Trophoblast cell (in vitro differentiated cells and primary cell): ENCODE measurements around the gene WDR48.

Source experiments
- DNase-seq, 2 donors: peaks; one replicate each; pipeline ENCODE4 v3.0.0-alpha.2; 2016
- H2AFZ ChIP-seq: 2 replicates; pipeline ENCODE4 v1.6.1; 2013; ENCODE audit warnings: low read length, moderate library complexity, mild to moderate bottlenecking; ENCODE audit not compliant: insufficient read depth, poor library complexity
- H2AK5ac ChIP-seq: 2 replicates; pipeline ENCODE4 v1.6.1; 2013; ENCODE audit warnings: mild to moderate bottlenecking, low read length
- H2BK120ac ChIP-seq: 2 replicates; pipeline ENCODE4 v1.6.1; 2013; ENCODE audit warnings: low read length, mild to moderate bottlenecking, moderate library complexity; ENCODE audit not compliant: insufficient read depth, poor library complexity
- H2BK12ac ChIP-seq: 2 replicates; pipeline ENCODE4 v1.6.1; 2013; ENCODE audit warnings: mild to moderate bottlenecking, low read length, moderate library complexity
- H2BK5ac ChIP-seq: 2 replicates; pipeline ENCODE4 v1.6.1; 2013; ENCODE audit warnings: low read length, low read depth, moderate library complexity, mild to moderate bottlenecking; ENCODE audit not compliant: poor library complexity
- H3K14ac ChIP-seq: 2 replicates; pipeline ENCODE4 v1.6.1; 2013; ENCODE audit warnings: mild to moderate bottlenecking, low read length
- H3K18ac ChIP-seq: 2 replicates; pipeline ENCODE4 v1.6.1; 2013; ENCODE audit warnings: mild to moderate bottlenecking, low read length
- H3K23ac ChIP-seq: 2 replicates; pipeline ENCODE4 v1.6.1; 2013; ENCODE audit warnings: low read length
- H3K27ac ChIP-seq: 2 replicates; pipeline ENCODE4 v1.5.1; 2013; ENCODE audit warnings: low read depth, mild to moderate bottlenecking, inconsistent platforms, low read length, moderate library complexity
- H3K27me3 ChIP-seq: 2 replicates; pipeline ENCODE4 v1.6.1; 2013; ENCODE audit warnings: inconsistent platforms, mild to moderate bottlenecking, low read length, moderate library complexity; ENCODE audit not compliant: insufficient read depth
- H3K36me3 ChIP-seq, 2 experiments: 1 replicate in 1 of 2; 2 replicates in 1 of 2; pipeline ENCODE4 v1.6.1; 2013; ENCODE audit warnings: low read length in 2 of 2, mild to moderate bottlenecking in 2 of 2, moderate library complexity in 1 of 2; ENCODE audit not compliant: insufficient read depth in 2 of 2, control insufficient read depth in 1 of 2
- H3K4ac ChIP-seq: 2 replicates; pipeline ENCODE4 v1.6.1; 2013; ENCODE audit warnings: low read depth, mild to moderate bottlenecking, low read length, moderate library complexity
- H3K4me1 ChIP-seq, 2 experiments: 1 replicate in 1 of 2; 2 replicates in 1 of 2; pipeline ENCODE4 v1.6.1; 2013; ENCODE audit warnings: low read length in 2 of 2, mild to moderate bottlenecking in 2 of 2, moderate library complexity in 1 of 2; ENCODE audit not compliant: insufficient read depth in 2 of 2, control insufficient read depth in 1 of 2
- H3K4me2 ChIP-seq: 2 replicates; pipeline ENCODE4 v1.6.1; 2013; ENCODE audit warnings: inconsistent platforms, mild to moderate bottlenecking, low read length, moderate library complexity
- H3K4me3 ChIP-seq: 2 replicates; pipeline ENCODE4 v1.5.1; 2013; ENCODE audit warnings: mild to moderate bottlenecking, low read depth, low read length, inconsistent platforms
- H3K79me1 ChIP-seq: one replicate; pipeline ENCODE4 v1.6.1; 2013; ENCODE audit warnings: low read length
- H3K79me2 ChIP-seq: 2 replicates; pipeline ENCODE4 v1.6.1; 2013; ENCODE audit warnings: low read length, mild to moderate bottlenecking; ENCODE audit not compliant: control insufficient read depth, insufficient read depth, poor library complexity
- H3K9ac ChIP-seq: 2 replicates; pipeline ENCODE4 v1.6.1; 2013; ENCODE audit warnings: mild to moderate bottlenecking, low read length
- H3K9me3 ChIP-seq: 2 replicates; pipeline ENCODE4 v1.6.1; 2013; ENCODE audit warnings: low read depth, mild to moderate bottlenecking, control low read depth, inconsistent platforms, low read length; ENCODE audit not compliant: insufficient read depth
- H4K12ac ChIP-seq: 2 replicates; pipeline ENCODE4 v1.6.1; 2013; ENCODE audit warnings: low read depth, mild to moderate bottlenecking, low read length, moderate library complexity
- H4K8ac ChIP-seq: 2 replicates; pipeline ENCODE4 v1.6.1; 2013; ENCODE audit warnings: low read depth, mild to moderate bottlenecking, low read length, moderate library complexity
- H4K91ac ChIP-seq: one replicate; pipeline ENCODE4 v1.6.1; 2013; ENCODE audit warnings: low read depth, mild to moderate bottlenecking, low read length, moderate library complexity
- WGBS: extraction: QIAGEN DNeasy Blood & Tissue Kit; methylation state at CpG from one replicate; pipeline ENCODE4 v1.1.7; 2013; ENCODE audit warnings: missing lambda C conversion rate; ENCODE audit not compliant: insufficient read length, insufficient coverage; ENCODE audit errors: extremely low coverage; 5-methylcytosine and 5-hydroxymethylcytosine counted together

Gene WDR48

GRCh38 chr3:39106851-39107387, 55.1 kb downstream of the WDR48 start:
- H3K18ac ChIP-seq: peak overlapping the region; percentile 90
- peak; percentile 60 to 74 for DNase-seq
- peak overlapping the region; percentile 81 for H4K12ac ChIP-seq
- peak overlapping the region; percentile 64 for H4K91ac ChIP-seq
- no peaks in the 10 kb centered on the region for H3K9me3 ChIP-seq
- peaks cover 3 to 4% of the 10 kb centered on the region in 2 experiments for H3K36me3 ChIP-seq
- H3K14ac ChIP-seq: peak overlapping the region; percentile 89
- H2BK12ac ChIP-seq: no peak overlapping the region
- H2AK5ac ChIP-seq: peak overlapping the region; percentile 52
- peak overlapping the region; percentile 71 for H3K4me2 ChIP-seq
- peak overlapping the region; percentile 94 for H3K4me3 ChIP-seq
- peak overlapping the region; percentile 62 for H2BK5ac ChIP-seq
- peaks cover 8% of the 10 kb centered on the region for H3K79me2 ChIP-seq
- H4K8ac ChIP-seq: peak overlapping the region; percentile 20
- H3K4ac ChIP-seq: peak overlapping the region; percentile 74
- no peaks in the 10 kb centered on the region for H3K27me3 ChIP-seq
- peaks cover 0 to 11% of the 10 kb centered on the region in 2 experiments for H3K4me1 ChIP-seq
- H3K27ac ChIP-seq: peak overlapping the region; percentile 35
- no CpG with 5 or more reads among the region's 55 CpGs for WGBS
- peak overlapping the region; percentile 74 for H2BK120ac ChIP-seq
- peak overlapping the region; percentile 92 for H2AFZ ChIP-seq
- no peak overlapping the region for H3K23ac ChIP-seq
- H3K79me1 ChIP-seq: peaks cover 10% of the 10 kb centered on the region
- peak overlapping the region; percentile 90 for H3K9ac ChIP-seq

GRCh38 chr3:39107388-39108199, 55.8 kb downstream of the WDR48 start, which contains the start of the genes GORASP1 and TTC21A:
TSS of gene GORASP1 (minus strand) at chr3:39107627. CDS start at chr3:39107541, 86 bp downstream.
TSS of gene TTC21A (plus strand) at chr3:39107680. CDS start at chr3:39107838, 158 bp downstream.
- Histone ChIP-seq H2AFZ (peak within 1 kb of the TSS; percentile 92), H3K79me2 (peaks cover 8% of the 10 kb centered on the region), H3K27me3 (no peaks in the 10 kb centered on the region), H3K14ac (peak within 1 kb of the TSS; percentile 89), H4K91ac (peak within 1 kb of the TSS; percentile 64), H3K23ac (no peak within 1 kb of the TSS), H3K27ac (peak within 1 kb of the TSS; percentile 35), H3K4ac (peak within 1 kb of the TSS; percentile 74), H3K79me1 (peaks cover 10% of the 10 kb centered on the region), H2BK5ac (peak within 1 kb of the TSS; percentile 62), H4K8ac (peak within 1 kb of the TSS; percentile 20), H3K9me3 (no peaks in the 10 kb centered on the region), H3K4me2 (peak within 1 kb of the TSS; percentile 71), H4K12ac (peak within 1 kb of the TSS; percentile 81), H3K36me3 (peaks cover 2% of the 10 kb centered on the region in 2 experiments), H2BK12ac (no peak within 1 kb of the TSS), H3K4me1 (peaks cover 0 to 11% of the 10 kb centered on the region in 2 experiments), H3K9ac (peak within 1 kb of the TSS; percentile 90), H2AK5ac (peak within 1 kb of the TSS; percentile 52), H3K18ac (peak within 1 kb of the TSS; percentile 90), H3K4me3 (peak within 1 kb of the TSS; percentile 94), H2BK120ac (peak within 1 kb of the TSS; percentile 74)
- peak; percentile 91 to 96 for DNase-seq
- WGBS: no CpG with 5 or more reads among the region's 74 CpGs

GRCh38 chr3:39108200-39108710, 56.4 kb downstream of the WDR48 start:
- Histone ChIP-seq H3K23ac (no peak overlapping the region), H2BK120ac (no peak overlapping the region), H3K18ac (no peak overlapping the region), H2BK5ac (no peak overlapping the region), H3K36me3 (no peaks in the 10 kb centered on the region), H2BK12ac (no peak overlapping the region), H3K27me3 (no peaks in the 10 kb centered on the region), H3K9ac (no peak overlapping the region), H3K14ac (no peak overlapping the region), H3K9me3 (no peaks in the 10 kb centered on the region), H4K8ac (no peak overlapping the region), H4K12ac (no peak overlapping the region), H3K79me1 (peaks cover 10% of the 10 kb centered on the region), H3K4ac (no peak overlapping the region), H3K27ac (no peak overlapping the region), H2AFZ (no peak overlapping the region), H3K4me2 (peak overlapping the region; percentile 71), H4K91ac (no peak overlapping the region), H2AK5ac (no peak overlapping the region), H3K79me2 (peaks cover 8% of the 10 kb centered on the region), H3K4me3 (no peak overlapping the region), H3K4me1 (peaks cover 0 to 11% of the 10 kb centered on the region in 2 experiments)
- no CpG with 5 or more reads among the region's 2 CpGs for WGBS
- no peak for DNase-seq

GRCh38 chr3:39109086-39109485, 57.3 kb downstream of the WDR48 start:
- Histone ChIP-seq H3K18ac (no peak overlapping the region), H3K23ac (no peak overlapping the region), H3K4me3 (no peak overlapping the region), H3K4me2 (no peak overlapping the region), H2BK5ac (no peak overlapping the region), H3K9ac (no peak overlapping the region), H3K27ac (no peak overlapping the region), H2BK12ac (no peak overlapping the region), H3K36me3 (no peaks in the 10 kb centered on the region), H3K4me1 (peaks cover 0 to 11% of the 10 kb centered on the region in 2 experiments), H3K9me3 (peaks cover 2% of the 10 kb centered on the region), H3K27me3 (no peaks in the 10 kb centered on the region), H4K8ac (no peak overlapping the region), H3K79me1 (peaks cover 10% of the 10 kb centered on the region), H3K14ac (no peak overlapping the region), H2AK5ac (no peak overlapping the region), H4K12ac (no peak overlapping the region), H3K79me2 (peaks cover 8% of the 10 kb centered on the region), H2BK120ac (no peak overlapping the region), H4K91ac (no peak overlapping the region), H2AFZ (no peak overlapping the region), H3K4ac (no peak overlapping the region)
- no peak for DNase-seq
- no CpG with 5 or more reads among the region's 5 CpGs for WGBS
